Trophoblast cell (in vitro differentiated cells and primary cell): ENCODE results near the gene DLK2.
"Not testable (repeated sequence)": the region's sequence is repeated elsewhere in the genome, so short reads cannot be mapped to it uniquely, and the experiment has no call there.

Experiments
- DNase-seq, 2 donors: peaks; one replicate each; pipeline ENCODE4 v3.0.0-alpha.2; 2016
- H2AFZ ChIP-seq: 2 replicates; pipeline ENCODE4 v1.6.1; 2013; ENCODE audit warnings: low read length, moderate library complexity, mild to moderate bottlenecking; ENCODE audit not compliant: insufficient read depth, poor library complexity
- H2AK5ac ChIP-seq: 2 replicates; pipeline ENCODE4 v1.6.1; 2013; ENCODE audit warnings: mild to moderate bottlenecking, low read length
- H2BK120ac ChIP-seq: 2 replicates; pipeline ENCODE4 v1.6.1; 2013; ENCODE audit warnings: low read length, mild to moderate bottlenecking, moderate library complexity; ENCODE audit not compliant: insufficient read depth, poor library complexity
- H2BK12ac ChIP-seq: 2 replicates; pipeline ENCODE4 v1.6.1; 2013; ENCODE audit warnings: mild to moderate bottlenecking, low read length, moderate library complexity
- H2BK5ac ChIP-seq: 2 replicates; pipeline ENCODE4 v1.6.1; 2013; ENCODE audit warnings: low read length, low read depth, moderate library complexity, mild to moderate bottlenecking; ENCODE audit not compliant: poor library complexity
- H3K14ac ChIP-seq: 2 replicates; pipeline ENCODE4 v1.6.1; 2013; ENCODE audit warnings: mild to moderate bottlenecking, low read length
- H3K18ac ChIP-seq: 2 replicates; pipeline ENCODE4 v1.6.1; 2013; ENCODE audit warnings: mild to moderate bottlenecking, low read length
- H3K23ac ChIP-seq: 2 replicates; pipeline ENCODE4 v1.6.1; 2013; ENCODE audit warnings: low read length
- H3K27ac ChIP-seq: 2 replicates; pipeline ENCODE4 v1.5.1; 2013; ENCODE audit warnings: low read depth, mild to moderate bottlenecking, inconsistent platforms, low read length, moderate library complexity
- H3K27me3 ChIP-seq: 2 replicates; pipeline ENCODE4 v1.6.1; 2013; ENCODE audit warnings: inconsistent platforms, mild to moderate bottlenecking, low read length, moderate library complexity; ENCODE audit not compliant: insufficient read depth
- H3K36me3 ChIP-seq, 2 experiments: 1 replicate in 1 of 2; 2 replicates in 1 of 2; pipeline ENCODE4 v1.6.1; 2013; ENCODE audit warnings: low read length in 2 of 2, mild to moderate bottlenecking in 2 of 2, moderate library complexity in 1 of 2; ENCODE audit not compliant: insufficient read depth in 2 of 2, control insufficient read depth in 1 of 2
- H3K4ac ChIP-seq: 2 replicates; pipeline ENCODE4 v1.6.1; 2013; ENCODE audit warnings: low read depth, mild to moderate bottlenecking, low read length, moderate library complexity
- H3K4me1 ChIP-seq, 2 experiments: 1 replicate in 1 of 2; 2 replicates in 1 of 2; pipeline ENCODE4 v1.6.1; 2013; ENCODE audit warnings: low read length in 2 of 2, mild to moderate bottlenecking in 2 of 2, moderate library complexity in 1 of 2; ENCODE audit not compliant: insufficient read depth in 2 of 2, control insufficient read depth in 1 of 2
- H3K4me2 ChIP-seq: 2 replicates; pipeline ENCODE4 v1.6.1; 2013; ENCODE audit warnings: inconsistent platforms, mild to moderate bottlenecking, low read length, moderate library complexity
- H3K4me3 ChIP-seq: 2 replicates; pipeline ENCODE4 v1.5.1; 2013; ENCODE audit warnings: mild to moderate bottlenecking, low read depth, low read length, inconsistent platforms
- H3K79me1 ChIP-seq: one replicate; pipeline ENCODE4 v1.6.1; 2013; ENCODE audit warnings: low read length
- H3K79me2 ChIP-seq: 2 replicates; pipeline ENCODE4 v1.6.1; 2013; ENCODE audit warnings: low read length, mild to moderate bottlenecking; ENCODE audit not compliant: control insufficient read depth, insufficient read depth, poor library complexity
- H3K9ac ChIP-seq: 2 replicates; pipeline ENCODE4 v1.6.1; 2013; ENCODE audit warnings: mild to moderate bottlenecking, low read length
- H3K9me3 ChIP-seq: 2 replicates; pipeline ENCODE4 v1.6.1; 2013; ENCODE audit warnings: low read depth, mild to moderate bottlenecking, control low read depth, inconsistent platforms, low read length; ENCODE audit not compliant: insufficient read depth
- H4K12ac ChIP-seq: 2 replicates; pipeline ENCODE4 v1.6.1; 2013; ENCODE audit warnings: low read depth, mild to moderate bottlenecking, low read length, moderate library complexity
- H4K8ac ChIP-seq: 2 replicates; pipeline ENCODE4 v1.6.1; 2013; ENCODE audit warnings: low read depth, mild to moderate bottlenecking, low read length, moderate library complexity
- H4K91ac ChIP-seq: one replicate; pipeline ENCODE4 v1.6.1; 2013; ENCODE audit warnings: low read depth, mild to moderate bottlenecking, low read length, moderate library complexity
- WGBS: extraction: QIAGEN DNeasy Blood & Tissue Kit; methylation state at CpG from one replicate; pipeline ENCODE4 v1.1.7; 2013; ENCODE audit warnings: missing lambda C conversion rate; ENCODE audit not compliant: insufficient read length, insufficient coverage; ENCODE audit errors: extremely low coverage; 5-methylcytosine and 5-hydroxymethylcytosine counted together

The DLK2 gene

DNA sequence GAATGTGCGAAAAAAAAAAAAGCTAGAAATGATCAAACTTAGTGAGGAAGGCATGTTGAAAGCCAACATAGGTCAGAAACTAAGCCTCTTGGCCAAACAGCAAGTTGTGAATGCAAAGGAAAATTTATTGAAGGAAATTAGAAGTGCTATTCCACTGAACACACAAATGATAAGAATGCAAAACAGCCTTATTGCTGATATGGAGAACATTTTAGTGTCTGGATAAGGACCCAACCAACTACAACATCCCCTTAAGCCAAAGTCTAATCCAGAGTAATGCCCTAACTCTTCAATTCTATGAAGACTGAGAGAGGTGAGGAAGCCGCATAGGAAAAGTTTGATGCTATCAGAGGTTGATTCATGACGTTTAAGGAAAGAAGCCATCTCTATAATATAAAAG is 33.5 kb downstream of the DLK2 start:
- Histone ChIP-seq H3K4me3 (no peak overlapping the region), H3K36me3 (no peaks in the 10 kb centered on the region), H4K91ac (no peak overlapping the region), H3K4ac (no peak overlapping the region), H4K12ac (no peak overlapping the region), H2BK5ac (no peak overlapping the region), H3K23ac (no peak overlapping the region), H3K9ac (no peak overlapping the region), H3K9me3 (no peaks in the 10 kb centered on the region), H2AFZ (no peak overlapping the region), H3K27ac (no peak overlapping the region), H3K79me2 (no peaks in the 10 kb centered on the region), H2AK5ac (no peak overlapping the region), H3K14ac (no peak overlapping the region), H4K8ac (no peak overlapping the region), H2BK120ac (no peak overlapping the region), H2BK12ac (no peak overlapping the region), H3K79me1 (no peaks in the 10 kb centered on the region), H3K27me3 (no peaks in the 10 kb centered on the region), H3K4me2 (no peak overlapping the region), H3K18ac (no peak overlapping the region), H3K4me1 (no peaks in the 10 kb centered on the region)
- no peak for DNase-seq
- no CpG with 5 or more reads among the region's 3 CpGs for WGBS

GRCh38 chr6:43420012-43420709 is 35.2 kb downstream of the DLK2 start:
- H4K91ac ChIP-seq = no peak overlapping the region
- H3K4me2 ChIP-seq = no peak overlapping the region
- no peak overlapping the region for H3K9ac ChIP-seq
- no peaks in the 10 kb centered on the region for H3K27me3 ChIP-seq
- H4K8ac ChIP-seq = no peak overlapping the region
- no peaks in the 10 kb centered on the region for H3K36me3 ChIP-seq
- no peak overlapping the region for H2BK120ac ChIP-seq
- no peak overlapping the region for H2BK5ac ChIP-seq
- no peaks in the 10 kb centered on the region for H3K79me2 ChIP-seq
- no peak overlapping the region for H4K12ac ChIP-seq
- no peak overlapping the region for H3K4ac ChIP-seq
- H3K27ac ChIP-seq = no peak overlapping the region
- H2BK12ac ChIP-seq = no peak overlapping the region
- H3K4me1 ChIP-seq = no peaks in the 10 kb centered on the region
- no peaks in the 10 kb centered on the region for H3K9me3 ChIP-seq
- H3K14ac ChIP-seq = no peak overlapping the region
- no peak overlapping the region for H3K23ac ChIP-seq
- no peak for DNase-seq
- no CpG with 5 or more reads among the region's 5 CpGs for WGBS
- no peak overlapping the region for H2AK5ac ChIP-seq
- no peak overlapping the region for H3K4me3 ChIP-seq
- H3K18ac ChIP-seq = no peak overlapping the region
- no peak overlapping the region for H2AFZ ChIP-seq
- no peaks in the 10 kb centered on the region for H3K79me1 ChIP-seq

GRCh38 chr6:43416935-43417334 is 38.4 kb downstream of the DLK2 start:
- Histone ChIP-seq H3K36me3 (no peaks in the 10 kb centered on the region), H3K27ac (no peak overlapping the region), H2BK120ac (no peak overlapping the region), H3K4me2 (no peak overlapping the region), H3K14ac (no peak overlapping the region), H2AK5ac (no peak overlapping the region), H4K8ac (no peak overlapping the region), H3K4me3 (no peak overlapping the region), H4K12ac (no peak overlapping the region), H3K9ac (no peak overlapping the region), H3K18ac (no peak overlapping the region), H2AFZ (no peak overlapping the region), H4K91ac (no peak overlapping the region), H3K79me2 (no peaks in the 10 kb centered on the region), H2BK12ac (no peak overlapping the region), H3K9me3 (no peaks in the 10 kb centered on the region), H3K23ac (no peak overlapping the region), H3K4me1 (no peaks in the 10 kb centered on the region), H2BK5ac (no peak overlapping the region), H3K79me1 (no peaks in the 10 kb centered on the region), H3K4ac (no peak overlapping the region), H3K27me3 (no peaks in the 10 kb centered on the region)
- DNase-seq = no peak
- WGBS = no CpG with 5 or more reads among the region's 4 CpGs

- whole genome bisulfite sequencing = no CpG with 5 or more reads among the region's 8 CpGs
- not testable (repeated sequence) for H3K27me3 ChIP-seq
Observed at GRCh38 chr6:43415275-43415674, 40.1 kb downstream of the DLK2 start.

More at GRCh38 chr6:43415275-43415674, 40.1 kb downstream of the DLK2 start:
- not testable (repeated sequence) for H3K4me1 ChIP-seq, H3K79me1 ChIP-seq, H3K36me3 ChIP-seq, H2BK120ac ChIP-seq, H2AK5ac ChIP-seq, DNase-seq, H4K91ac ChIP-seq, H2BK12ac ChIP-seq, H4K12ac ChIP-seq, H4K8ac ChIP-seq, H3K27ac ChIP-seq, H3K4me2 ChIP-seq, H2AFZ ChIP-seq, H3K79me2 ChIP-seq, H3K4me3 ChIP-seq, H3K23ac ChIP-seq, H2BK5ac ChIP-seq, H3K9me3 ChIP-seq, H3K4ac ChIP-seq, H3K18ac ChIP-seq, H3K9ac ChIP-seq, H3K14ac ChIP-seq
